CD8-positive, alpha-beta memory T cell (primary cell): ENCODE results near the gene OR2B6. TPM values are rescaled to one million over a fixed set of nuclear protein-coding genes. Genes with fewer than 3 reads are reported as not detected.

ENCODE experiments used
- CTCF ChIA-PET: fragments of 350-600 bp; sonication (Branson Sonifier 250); formaldehyde crosslinking; loops from one replicate; lab custom pipeline; 2021; ENCODE audit warnings: antibody characterized with exemption; lab: Charles Lee
- POLR2A ChIA-PET: fragments of 350-600 bp; sonication (Branson Sonifier 250); formaldehyde crosslinking; loops from one replicate; lab custom pipeline; 2021; ENCODE audit warnings: antibody characterized with exemption; lab: Charles Lee
- DNase-seq, 5 donors: peaks; one replicate each; pipeline versions ENCODE4 v3.0.0 to v3.0.0-alpha.2; 2020 to 2022; ENCODE audit warnings: mixed read lengths in 1 of 5
- H3K27ac ChIP-seq: one replicate; pipeline ENCODE4 v1.7.0; 2013; ENCODE audit warnings: low read depth, mild to moderate bottlenecking, low read length, moderate library complexity
- H3K27me3 ChIP-seq: 2 replicates; pipeline ENCODE4 v1.7.0; 2013; ENCODE audit warnings: low read length, mild to moderate bottlenecking; ENCODE audit not compliant: insufficient read depth, poor library complexity, severe bottlenecking
- H3K36me3 ChIP-seq: 2 replicates; pipeline ENCODE4 v1.7.0; 2013; ENCODE audit warnings: mild to moderate bottlenecking, low read length, moderate library complexity; ENCODE audit not compliant: insufficient read depth
- H3K4me1 ChIP-seq: 2 replicates; pipeline ENCODE4 v1.7.0; 2013; ENCODE audit warnings: mild to moderate bottlenecking, low read length, moderate library complexity; ENCODE audit not compliant: insufficient read depth
- H3K4me3 ChIP-seq: 2 replicates; pipeline ENCODE4 v1.7.0; 2013; ENCODE audit warnings: mild to moderate bottlenecking, low read length
- H3K9me3 ChIP-seq: 2 replicates; pipeline ENCODE4 v1.7.0; 2013; ENCODE audit warnings: mild to moderate bottlenecking, low read length
- H3K27ac Mint-ChIP-seq, 8 donors: one replicate each; pipeline ENCODE4 v1.8.0; 2020 to 2021; ENCODE audit warnings: mixed read lengths in 8 of 8, mild to moderate bottlenecking in 6 of 8, inconsistent platforms in 3 of 8, moderate library complexity in 3 of 8
- H3K27me3 Mint-ChIP-seq, 2 donors: one replicate each; pipeline ENCODE4 v1.8.0; 2020 to 2021; ENCODE audit warnings: mixed read lengths in 2 of 2, mild to moderate bottlenecking in 1 of 2, moderate library complexity in 1 of 2
- H3K36me3 Mint-ChIP-seq, 3 donors: one replicate each; pipeline ENCODE4 v1.8.0; 2020 to 2021; ENCODE audit warnings: mixed read lengths in 3 of 3, inconsistent platforms in 1 of 3, mild to moderate bottlenecking in 1 of 3
- H3K4me1 Mint-ChIP-seq, 3 donors: one replicate each; pipeline ENCODE4 v1.8.0; 2020 to 2021; ENCODE audit warnings: mixed read lengths in 3 of 3, inconsistent platforms in 1 of 3, mild to moderate bottlenecking in 1 of 3
- H3K4me3 Mint-ChIP-seq, 7 donors: one replicate each; pipeline ENCODE4 v1.8.0; 2020 to 2021; ENCODE audit warnings: mixed read lengths in 7 of 7, mild to moderate bottlenecking in 6 of 7, moderate library complexity in 4 of 7, inconsistent platforms in 2 of 7
- H3K9me3 Mint-ChIP-seq, 5 donors: one replicate each; pipeline ENCODE4 v1.8.0; 2020 to 2022; ENCODE audit warnings: mixed read lengths in 5 of 5, mild to moderate bottlenecking in 3 of 5, moderate library complexity in 2 of 5, inconsistent platforms in 1 of 5
- polyA plus RNA-seq: library from polyadenylated mRNA; unstranded; fragments of 300-500 nt; fragmentation: Illumina TruSeq; gene quantifications from one replicate; pipeline ENCODE4 v1.2.3, GENCODE V29; 2021
- total RNA-seq, 2 experiments: library from RNA; stranded (reverse); gene quantifications; one replicate each; pipeline ENCODE4 v1.2.3, GENCODE V29; 2021

Gene OR2B6
- total and polyA plus RNA-seq, 3 experiments from 2014 or later: not detected

DNA sequence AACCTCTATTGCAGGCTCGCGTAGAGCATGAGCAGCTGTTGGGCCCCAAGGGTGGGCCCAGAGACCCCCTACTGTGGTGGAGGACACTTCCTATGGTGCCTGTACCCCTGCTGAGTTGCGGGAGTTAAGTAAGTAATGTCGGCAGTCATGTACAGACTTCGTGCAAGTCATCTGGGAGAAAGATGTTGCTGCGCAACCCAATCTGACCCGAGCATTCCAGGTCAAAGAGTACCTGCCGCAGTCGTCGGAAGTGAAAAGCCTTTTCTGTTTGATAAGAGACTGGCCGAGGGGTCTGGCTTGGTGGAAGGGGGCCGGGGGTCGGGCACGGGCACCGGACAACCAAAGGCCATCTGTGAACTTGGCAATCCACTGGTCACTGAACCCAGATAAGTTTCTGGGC, 44.3 kb downstream of the OR2B6 start:
- peak overlapping the region in 1 of 8 donors; percentile 58 for H3K27ac Mint-ChIP-seq
- peaks cover 22 to 66% of the 10 kb centered on the region in 2 donors for H3K27me3 Mint-ChIP-seq
- H3K4me1 ChIP-seq: no peaks in the 10 kb centered on the region
- DNase-seq: no peak
- no peak overlapping the region for H3K4me3 Mint-ChIP-seq
- no peak overlapping the region for H3K27ac ChIP-seq
- H3K4me1 Mint-ChIP-seq: no peaks in the 10 kb centered on the region
- CTCF ChIA-PET: no interaction called here
- H3K4me3 ChIP-seq: no peak overlapping the region
- H3K27me3 ChIP-seq: no peaks in the 10 kb centered on the region
- H3K9me3 ChIP-seq: no peaks in the 10 kb centered on the region
- H3K9me3 Mint-ChIP-seq: peaks cover 0 to 2% (median 0%) of the 10 kb centered on the region in 5 donors
- POLR2A ChIA-PET: no interaction called here
- H3K36me3 ChIP-seq: no peaks in the 10 kb centered on the region
- peaks cover 0 to 2% (median 0%) of the 10 kb centered on the region in 3 donors for H3K36me3 Mint-ChIP-seq

DNA sequence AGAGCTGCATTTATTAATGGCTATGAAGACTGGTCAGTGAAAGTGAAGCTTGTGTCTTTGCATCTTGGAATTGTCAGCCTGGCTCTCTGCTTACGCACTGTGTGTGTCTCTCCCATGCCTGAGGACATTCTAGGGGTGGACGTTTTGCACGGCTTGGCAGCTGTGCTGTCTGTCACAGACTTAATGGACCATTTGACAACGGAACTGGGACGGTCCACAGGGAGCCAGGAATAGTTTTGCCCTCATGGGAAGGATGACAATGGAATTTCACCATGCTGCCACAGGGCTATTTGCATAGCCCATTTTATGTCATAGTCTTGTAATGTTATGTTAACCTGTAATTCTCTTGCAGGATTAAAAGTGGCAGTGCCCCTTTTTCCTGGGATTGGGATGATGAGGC, 44.7 kb downstream of the OR2B6 start:
- peaks cover 0 to 2% (median 0%) of the 10 kb centered on the region in 5 donors for H3K9me3 Mint-ChIP-seq
- POLR2A ChIA-PET: no interaction called here

DNA sequence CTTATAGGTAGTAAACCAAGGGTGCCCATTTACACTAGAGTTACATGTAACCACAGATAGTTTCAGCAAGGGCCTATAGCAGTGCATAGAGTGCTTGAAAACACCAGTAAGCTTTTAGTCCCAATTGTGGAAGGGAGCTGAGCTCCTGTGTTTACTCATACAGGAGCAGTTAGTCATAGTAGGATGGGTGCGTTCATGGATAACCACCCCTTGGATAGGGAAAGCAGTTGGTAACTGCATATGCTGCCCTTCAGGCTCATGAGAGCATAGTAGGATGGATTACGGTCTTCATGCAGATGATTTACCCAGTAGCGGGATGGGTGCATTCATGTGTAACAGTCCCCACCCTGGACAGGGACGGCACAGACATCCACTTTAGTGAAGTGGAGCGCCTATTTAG, 45.1 kb downstream of the OR2B6 start:
- Mint-ChIP-seq H3K36me3 (peaks cover 0 to 2% (median 0%) of the 10 kb centered on the region in 3 donors), H3K9me3 (peaks cover 0 to 2% (median 0%) of the 10 kb centered on the region in 5 donors), H3K4me1 (no peaks in the 10 kb centered on the region), H3K27ac (no peak overlapping the region), H3K27me3 (peaks cover 20 to 62% of the 10 kb centered on the region in 2 donors), H3K4me3 (no peak overlapping the region)
- Histone ChIP-seq H3K36me3 (no peaks in the 10 kb centered on the region), H3K4me3 (no peak overlapping the region), H3K27ac (no peak overlapping the region), H3K9me3 (no peaks in the 10 kb centered on the region), H3K4me1 (no peaks in the 10 kb centered on the region), H3K27me3 (no peaks in the 10 kb centered on the region)
- POLR2A ChIA-PET: no interaction called here
- CTCF ChIA-PET: no interaction called here
- DNase-seq: no peak

More for the DNA sequence above, 44.7 kb downstream of the OR2B6 start:
- peaks cover 20 to 66% of the 10 kb centered on the region in 2 donors for H3K27me3 Mint-ChIP-seq
- H3K4me1 ChIP-seq: no peaks in the 10 kb centered on the region
- no peak overlapping the region for H3K4me3 Mint-ChIP-seq
- no peaks in the 10 kb centered on the region for H3K4me1 Mint-ChIP-seq
- CTCF ChIA-PET: no interaction called here
- H3K27me3 ChIP-seq: no peaks in the 10 kb centered on the region
- H3K4me3 ChIP-seq: no peak overlapping the region
- no peaks in the 10 kb centered on the region for H3K9me3 ChIP-seq
- no peak for DNase-seq
- H3K27ac Mint-ChIP-seq: no peak overlapping the region
- no peak overlapping the region for H3K27ac ChIP-seq
- peaks cover 0 to 2% (median 0%) of the 10 kb centered on the region in 3 donors for H3K36me3 Mint-ChIP-seq
- no peaks in the 10 kb centered on the region for H3K36me3 ChIP-seq

DNA sequence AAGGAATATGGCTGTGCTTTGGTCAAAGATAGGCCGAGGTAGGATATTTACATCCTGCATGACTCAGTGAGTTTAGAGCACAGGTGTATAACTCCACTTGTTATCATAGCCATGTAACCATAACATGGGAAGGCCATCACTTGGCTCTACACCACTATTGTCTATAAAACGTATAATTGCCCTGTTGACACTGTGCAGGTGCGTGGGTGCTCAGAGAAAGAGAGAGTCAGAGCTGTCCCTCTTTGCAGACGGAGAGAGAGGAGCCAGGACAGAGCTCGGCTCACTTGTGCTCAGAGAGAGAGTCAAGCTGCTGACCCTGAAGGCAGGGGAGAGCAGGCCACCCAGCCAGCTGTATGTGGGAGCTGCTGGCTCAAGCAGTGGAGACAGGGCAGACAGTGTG, 46.0 kb downstream of the OR2B6 start:
- H3K27ac Mint-ChIP-seq: no peak overlapping the region
- peaks cover 0 to 2% (median 0%) of the 10 kb centered on the region in 5 donors for H3K9me3 Mint-ChIP-seq
- no peaks in the 10 kb centered on the region for H3K9me3 ChIP-seq
- H3K4me3 ChIP-seq: no peak overlapping the region
- no peak overlapping the region for H3K27ac ChIP-seq
- H3K36me3 ChIP-seq: no peaks in the 10 kb centered on the region
- H3K4me1 Mint-ChIP-seq: no peaks in the 10 kb centered on the region
- ChIA-PET POLR2A (no interaction called here), CTCF (no interaction called here)
- no peak for DNase-seq
- no peaks in the 10 kb centered on the region for H3K4me1 ChIP-seq
- no peak overlapping the region for H3K4me3 Mint-ChIP-seq
- peaks cover 20 to 53% of the 10 kb centered on the region in 2 donors for H3K27me3 Mint-ChIP-seq
- peaks cover 0 to 2% (median 0%) of the 10 kb centered on the region in 3 donors for H3K36me3 Mint-ChIP-seq
- no peaks in the 10 kb centered on the region for H3K27me3 ChIP-seq

DNA sequence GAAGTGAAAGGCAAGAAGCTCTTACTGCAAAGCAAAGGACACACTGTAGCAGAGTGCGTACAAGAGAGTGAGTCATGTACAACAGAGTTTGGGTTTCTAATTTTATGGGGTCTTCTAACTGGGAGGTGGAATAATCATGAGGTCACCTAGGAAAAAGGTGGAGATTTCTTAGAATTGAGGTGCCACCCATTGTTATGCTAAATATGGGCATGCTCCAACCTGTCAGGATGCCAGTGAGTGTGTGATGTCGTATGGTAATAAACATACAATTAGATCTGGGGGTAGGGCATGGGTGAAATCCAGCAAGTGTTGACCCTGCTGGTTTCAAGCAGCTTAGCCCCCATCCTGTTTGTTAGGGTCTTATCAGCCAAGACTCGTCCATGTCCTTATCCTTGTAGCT, 46.6 kb downstream of the OR2B6 start:
- peaks cover 0 to 2% (median 0%) of the 10 kb centered on the region in 3 donors for H3K36me3 Mint-ChIP-seq
- H3K4me1 Mint-ChIP-seq: no peaks in the 10 kb centered on the region
- DNase-seq: no peak
- H3K4me3 Mint-ChIP-seq: no peak overlapping the region
- CTCF ChIA-PET: no interaction called here
- peaks cover 0 to 2% (median 0%) of the 10 kb centered on the region in 5 donors for H3K9me3 Mint-ChIP-seq
- no peaks in the 10 kb centered on the region for H3K27me3 ChIP-seq
- H3K27ac ChIP-seq: no peak overlapping the region
- no peaks in the 10 kb centered on the region for H3K36me3 ChIP-seq
- peaks cover 19 to 53% of the 10 kb centered on the region in 2 donors for H3K27me3 Mint-ChIP-seq
- no peak overlapping the region for H3K27ac Mint-ChIP-seq
- no peaks in the 10 kb centered on the region for H3K4me1 ChIP-seq
- POLR2A ChIA-PET: no interaction called here
- no peaks in the 10 kb centered on the region for H3K9me3 ChIP-seq
- H3K4me3 ChIP-seq: no peak overlapping the region

DNA sequence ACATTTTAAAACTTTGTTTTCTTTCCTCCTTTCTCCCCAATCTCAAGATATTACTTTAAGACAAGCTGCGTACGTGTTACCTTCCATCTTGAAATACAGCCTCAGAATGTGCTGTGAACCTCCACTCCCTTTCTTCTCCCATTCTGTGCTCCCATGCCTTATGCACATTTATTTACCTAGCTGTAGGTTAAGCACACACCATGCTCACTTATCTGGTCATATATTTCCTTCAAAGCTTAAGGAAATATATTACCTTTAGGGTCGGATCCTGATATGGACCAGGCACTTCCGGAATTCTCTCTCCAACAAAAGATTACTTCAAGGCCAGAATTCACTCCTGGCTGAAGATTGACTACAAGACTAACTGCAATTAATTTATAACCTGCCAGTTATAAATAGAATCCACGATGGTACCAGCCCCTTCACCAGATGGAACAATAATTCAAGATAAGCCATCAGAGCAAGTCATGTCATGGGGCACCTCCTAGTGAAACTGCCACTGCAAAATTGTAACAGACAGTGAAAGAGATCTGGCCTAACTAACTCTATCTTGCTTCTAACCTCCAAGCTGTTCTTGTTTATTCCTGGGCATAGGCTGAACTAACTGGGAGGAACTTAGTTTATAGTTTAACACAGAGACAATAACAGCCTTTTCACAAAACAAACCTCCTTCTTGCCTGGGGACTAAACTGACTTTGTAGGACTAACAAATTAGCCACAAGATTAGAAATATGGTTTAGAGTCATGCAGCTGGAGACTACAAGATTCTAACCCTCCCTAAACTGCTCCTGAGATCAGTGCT, 47.5 kb downstream of the OR2B6 start:
- no peak overlapping the region for H3K4me3 ChIP-seq
- no peaks in the 10 kb centered on the region for H3K4me1 ChIP-seq
- H3K4me1 Mint-ChIP-seq: no peaks in the 10 kb centered on the region
- no peaks in the 10 kb centered on the region for H3K9me3 ChIP-seq
- no peak overlapping the region for H3K27ac ChIP-seq
- H3K27ac Mint-ChIP-seq: peak overlapping the region in 1 of 8 donors; percentile 6
- H3K9me3 Mint-ChIP-seq: peaks cover 0 to 2% (median 0%) of the 10 kb centered on the region in 5 donors
- H3K4me3 Mint-ChIP-seq: no peak overlapping the region
- H3K36me3 ChIP-seq: no peaks in the 10 kb centered on the region
- H3K27me3 Mint-ChIP-seq: peaks cover 19 to 52% of the 10 kb centered on the region in 2 donors
- peaks cover 0 to 2% (median 0%) of the 10 kb centered on the region in 3 donors for H3K36me3 Mint-ChIP-seq
- DNase-seq: no peak
- CTCF ChIA-PET: no interaction called here
- H3K27me3 ChIP-seq: no peaks in the 10 kb centered on the region
- POLR2A ChIA-PET: no interaction called here

DNA sequence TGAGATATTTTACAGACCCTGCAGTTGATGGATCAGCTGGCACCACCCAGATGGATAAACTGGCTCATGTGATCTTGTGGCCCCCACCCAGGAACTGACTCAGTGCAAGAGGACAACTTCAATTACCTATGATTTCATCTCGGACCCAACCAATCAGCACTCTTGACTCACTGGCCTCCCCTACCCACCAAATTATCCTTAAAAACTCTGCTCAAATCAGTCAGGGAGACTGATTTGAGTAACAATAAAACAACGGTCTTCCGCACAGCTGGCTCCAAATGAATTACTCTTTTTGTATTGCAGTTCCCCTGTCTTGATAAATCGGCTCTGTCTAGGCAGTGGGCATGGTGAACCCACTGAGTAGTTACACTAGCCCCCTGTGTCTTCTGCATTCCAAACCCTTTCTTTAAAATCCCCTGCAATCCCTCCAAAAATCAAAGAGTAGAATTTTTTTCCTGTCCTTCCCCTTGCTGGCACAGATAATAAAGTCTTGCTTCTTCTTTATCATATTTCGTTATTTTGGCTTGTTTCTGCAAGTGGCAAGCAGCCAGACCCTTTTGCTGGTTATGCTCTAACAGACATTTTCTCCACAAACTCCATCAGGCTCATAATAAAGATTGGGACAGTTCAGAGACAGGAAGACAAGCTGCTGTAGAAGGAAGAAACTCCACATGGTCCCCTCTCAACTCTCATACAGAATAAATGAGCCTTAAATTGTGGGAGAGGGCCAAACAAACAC, 48.3 kb downstream of the OR2B6 start:
- POLR2A ChIA-PET: no interaction called here
- peaks cover 0 to 2% (median 0%) of the 10 kb centered on the region in 5 donors for H3K9me3 Mint-ChIP-seq
- no peak for DNase-seq
- no peaks in the 10 kb centered on the region for H3K4me1 Mint-ChIP-seq
- no peak overlapping the region for H3K4me3 Mint-ChIP-seq
- CTCF ChIA-PET: no interaction called here
- Histone ChIP-seq H3K9me3 (no peaks in the 10 kb centered on the region), H3K4me3 (no peak overlapping the region), H3K4me1 (no peaks in the 10 kb centered on the region), H3K27ac (no peak overlapping the region), H3K27me3 (no peaks in the 10 kb centered on the region), H3K36me3 (no peaks in the 10 kb centered on the region)
- H3K27me3 Mint-ChIP-seq: peaks cover 19 to 53% of the 10 kb centered on the region in 2 donors
- peaks cover 0 to 2% (median 0%) of the 10 kb centered on the region in 3 donors for H3K36me3 Mint-ChIP-seq
- H3K27ac Mint-ChIP-seq: peak overlapping the region in 1 of 8 donors; percentile 6

DNA sequence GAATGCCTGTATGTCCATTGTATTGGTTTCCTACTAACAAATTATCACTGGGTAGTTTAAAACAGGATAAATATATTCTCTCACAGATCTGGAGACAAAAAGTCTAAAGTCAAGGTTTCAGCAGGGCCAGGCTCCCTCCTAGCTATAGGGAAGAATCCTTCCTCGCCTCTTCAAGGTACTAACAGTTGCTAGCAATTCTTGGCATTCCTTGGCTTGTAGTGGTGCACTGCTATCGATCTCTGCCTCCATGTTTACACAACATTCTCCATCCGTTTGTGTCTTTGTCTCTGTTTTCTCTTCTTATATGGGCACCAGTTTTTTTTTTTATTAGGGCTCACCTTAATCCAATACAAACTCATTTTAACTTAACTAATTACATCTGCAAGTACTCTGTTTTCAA, 48.9 kb downstream of the OR2B6 start:
- Mint-ChIP-seq H3K9me3 (no peaks in the 10 kb centered on the region), H3K4me1 (no peaks in the 10 kb centered on the region), H3K36me3 (peaks cover 0 to 2% (median 0%) of the 10 kb centered on the region in 3 donors), H3K27ac (no peak overlapping the region), H3K4me3 (no peak overlapping the region), H3K27me3 (peaks cover 21 to 52% of the 10 kb centered on the region in 2 donors)
- Histone ChIP-seq H3K27ac (no peak overlapping the region), H3K9me3 (no peaks in the 10 kb centered on the region), H3K4me1 (no peaks in the 10 kb centered on the region), H3K27me3 (no peaks in the 10 kb centered on the region), H3K4me3 (no peak overlapping the region), H3K36me3 (no peaks in the 10 kb centered on the region)
- ChIA-PET POLR2A (no interaction called here), CTCF (no interaction called here)
- DNase-seq: no peak
